Measurements from ENCODE around the gene DGKE. TPM values are rescaled to one million over a fixed set of nuclear protein-coding genes. Genes with fewer than 3 reads are reported as not detected.

Gene DGKE
- total and polyA plus RNA-seq, 8 donors: 0.56 to 38.8 (median 13.6) TPM

DNA sequence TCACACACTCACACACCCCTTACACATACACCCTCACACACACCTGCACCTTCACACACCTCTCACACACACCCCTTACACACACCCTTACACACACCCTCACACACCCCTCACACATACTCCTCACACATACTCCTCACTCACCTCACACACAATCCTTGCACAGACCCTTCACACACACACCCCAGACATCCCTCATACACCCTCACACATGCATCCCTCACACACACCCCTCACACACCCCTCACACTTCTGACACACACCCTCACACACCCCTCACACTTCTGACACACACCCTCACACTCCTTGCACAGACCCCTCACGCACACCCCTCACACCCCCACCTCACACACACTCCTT is 24.2 kb upstream of the DGKE start:
- Histone ChIP-seq H3K27ac (no peak overlapping the region), H3K36me3 (no peaks in the 10 kb centered on the region), H3K4me1 (peaks cover 0 to 20% (median 8%) of the 10 kb centered on the region in 4 donors), H3K9me3 (no peaks in the 10 kb centered on the region), H3K27me3 (no peaks in the 10 kb centered on the region), H3K4me3 (no peak overlapping the region)
- DNase-seq: no peak
- TF ChIP-seq POLR2AphosphoS5 (IDR thresholded peaks at IDR 0.05) (no peak), EP300 (IDR thresholded peaks at IDR 0.05) (no peak), POLR2A (IDR thresholded peaks at IDR 0.05) (no peak)
- TF ChIP-seq, protein P1, sequence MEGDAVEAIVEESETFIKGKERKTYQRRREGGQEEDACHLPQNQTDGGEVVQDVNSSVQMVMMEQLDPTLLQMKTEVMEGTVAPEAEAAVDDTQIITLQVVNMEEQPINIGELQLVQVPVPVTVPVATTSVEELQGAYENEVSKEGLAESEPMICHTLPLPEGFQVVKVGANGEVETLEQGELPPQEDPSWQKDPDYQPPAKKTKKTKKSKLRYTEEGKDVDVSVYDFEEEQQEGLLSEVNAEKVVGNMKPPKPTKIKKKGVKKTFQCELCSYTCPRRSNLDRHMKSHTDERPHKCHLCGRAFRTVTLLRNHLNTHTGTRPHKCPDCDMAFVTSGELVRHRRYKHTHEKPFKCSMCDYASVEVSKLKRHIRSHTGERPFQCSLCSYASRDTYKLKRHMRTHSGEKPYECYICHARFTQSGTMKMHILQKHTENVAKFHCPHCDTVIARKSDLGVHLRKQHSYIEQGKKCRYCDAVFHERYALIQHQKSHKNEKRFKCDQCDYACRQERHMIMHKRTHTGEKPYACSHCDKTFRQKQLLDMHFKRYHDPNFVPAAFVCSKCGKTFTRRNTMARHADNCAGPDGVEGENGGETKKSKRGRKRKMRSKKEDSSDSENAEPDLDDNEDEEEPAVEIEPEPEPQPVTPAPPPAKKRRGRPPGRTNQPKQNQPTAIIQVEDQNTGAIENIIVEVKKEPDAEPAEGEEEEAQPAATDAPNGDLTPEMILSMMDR (IDR thresholded peaks at IDR 0.05): no peak
- 88 to 100% (median 92%) methylated on average over 1 of the region's 1 CpG for WGBS, 5 donors
- intact Hi-C loops (cut with DNase I; ENCODE audit: low total_unique reads): no loop called here

DNA sequence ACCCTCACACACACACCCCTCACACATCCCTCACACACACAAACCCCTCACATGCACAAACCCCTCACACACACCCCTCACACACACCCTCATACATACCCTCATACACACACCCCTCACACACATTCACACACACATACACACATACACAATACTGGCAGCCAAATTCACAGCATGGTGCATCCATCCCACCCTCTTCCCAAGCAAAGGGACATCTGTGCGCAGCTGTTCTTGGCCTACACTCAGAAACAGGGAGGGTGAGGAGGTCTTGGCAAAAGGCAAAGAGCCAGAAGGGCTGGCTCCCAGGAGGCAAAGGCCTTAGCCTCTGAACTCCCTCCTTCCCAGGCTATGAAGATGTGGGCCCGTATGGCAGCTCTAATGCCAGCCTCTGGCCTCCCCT is 23.6 kb upstream of the DGKE start:
- Histone ChIP-seq H3K9me3 (no peaks in the 10 kb centered on the region), H3K27ac (no peak overlapping the region), H3K27me3 (no peaks in the 10 kb centered on the region), H3K4me1 (peaks cover 0 to 15% (median 8%) of the 10 kb centered on the region in 4 donors), H3K36me3 (no peaks in the 10 kb centered on the region), H3K4me3 (no peak overlapping the region)
- TF ChIP-seq POLR2AphosphoS5 (IDR thresholded peaks at IDR 0.05) (no peak), EP300 (IDR thresholded peaks at IDR 0.05) (no peak), POLR2A (IDR thresholded peaks at IDR 0.05) (no peak)
- TF ChIP-seq, protein P1 (IDR thresholded peaks at IDR 0.05): no peak
- 65 to 80% (median 71%) methylated on average over 2 of the region's 2 CpGs for WGBS, 5 donors
- intact Hi-C loops (cut with DNase I; ENCODE audit: low total_unique reads): no loop called here
- peak in 1 of 2 donors; percentile 44 for DNase-seq

DNA sequence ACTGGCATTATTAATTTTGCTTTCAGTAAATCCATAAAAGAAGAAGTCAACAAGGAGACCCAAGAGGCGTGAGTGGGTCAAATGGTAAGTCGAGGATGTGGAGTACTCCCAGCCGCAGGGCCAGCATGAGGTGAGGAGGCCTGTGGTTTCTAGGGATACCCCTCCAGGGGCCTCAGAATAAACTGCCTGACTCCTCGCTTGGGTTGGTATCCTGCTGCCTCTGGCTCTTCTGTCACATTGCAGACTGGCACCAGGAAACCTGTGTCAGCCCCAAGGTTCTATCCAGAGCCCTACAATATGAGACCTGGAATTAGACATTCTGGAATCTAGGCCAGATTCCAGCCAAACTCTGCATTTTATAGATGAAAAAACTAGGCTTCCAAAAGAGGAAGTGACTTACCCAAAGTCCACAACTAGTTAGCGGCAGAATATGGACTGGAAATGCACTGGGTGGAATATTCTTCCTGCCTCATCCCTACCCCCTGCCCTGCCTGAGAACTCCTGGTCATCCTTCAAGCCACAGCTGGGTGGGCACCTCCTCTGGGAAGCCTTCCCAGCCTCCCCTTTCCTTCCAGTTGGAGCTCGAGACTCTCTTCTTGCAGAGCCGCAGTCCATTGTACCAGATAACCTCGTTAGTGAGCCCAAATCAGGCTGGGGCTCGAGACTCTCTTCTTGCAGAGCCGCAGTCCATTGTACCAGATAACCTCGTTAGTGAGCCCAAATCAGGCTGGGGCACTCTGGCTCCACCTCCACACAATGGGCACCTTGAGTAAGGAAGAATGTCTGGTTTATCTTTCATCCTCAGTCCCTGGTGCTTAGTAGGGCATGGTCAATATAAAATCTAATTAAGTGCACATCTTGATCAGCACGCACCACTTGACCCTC is 22.8 kb upstream of the DGKE start:
- intact Hi-C loops (cut with DNase I; ENCODE audit: low total_unique reads): no loop called here
- Histone ChIP-seq H3K36me3 (no peaks in the 10 kb centered on the region), H3K4me1 (peaks cover 0 to 14% (median 8%) of the 10 kb centered on the region in 4 donors), H3K27ac (no peak overlapping the region), H3K27me3 (no peaks in the 10 kb centered on the region), H3K4me3 (no peak overlapping the region), H3K9me3 (no peaks in the 10 kb centered on the region)
- DNase-seq: no peak
- TF ChIP-seq EP300 (IDR thresholded peaks at IDR 0.05): no peak
- WGBS, 5 donors: 85 to 93% (median 88%) methylated on average over 12 of the region's 12 CpGs

DNA sequence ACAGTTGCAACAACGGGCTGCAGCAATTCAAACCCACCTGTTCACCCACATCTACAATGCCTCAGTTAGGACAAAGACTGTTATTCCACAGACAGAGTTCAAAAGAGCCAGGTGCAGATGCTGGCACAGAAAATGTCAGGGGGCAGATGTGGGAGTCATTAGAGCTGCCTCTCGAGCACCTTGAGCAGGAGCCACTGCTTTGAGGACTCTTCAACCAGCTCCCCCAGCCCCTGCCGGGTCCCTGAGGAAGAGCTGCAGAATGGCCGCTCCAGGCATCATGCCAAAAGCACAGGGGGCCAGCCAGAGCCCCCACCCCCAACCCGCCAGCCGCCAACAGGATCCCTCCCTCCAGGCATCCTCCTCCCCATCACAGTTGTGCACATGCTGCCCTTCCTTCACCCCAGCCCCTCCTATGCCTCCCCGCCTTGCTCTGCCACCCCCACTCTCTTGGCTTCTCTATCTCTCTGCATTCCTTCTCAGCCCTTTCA is 21.0 kb upstream of the DGKE start:
- intact Hi-C loops (cut with DNase I; ENCODE audit: low total_unique reads): no loop called here
- no peak for DNase-seq
- WGBS, 5 donors: 68 to 75% (median 71%) methylated on average over 7 of the region's 7 CpGs
- Histone ChIP-seq H3K27me3 (no peaks in the 10 kb centered on the region), H3K4me1 (peaks cover 0 to 13% (median 8%) of the 10 kb centered on the region in 4 donors), H3K4me3 (no peak overlapping the region), H3K9me3 (no peaks in the 10 kb centered on the region), H3K36me3 (no peaks in the 10 kb centered on the region), H3K27ac (no peak overlapping the region)
- TF ChIP-seq POLR2A (IDR thresholded peaks at IDR 0.05) (no peak), POLR2AphosphoS5 (IDR thresholded peaks at IDR 0.05) (no peak)

DNA sequence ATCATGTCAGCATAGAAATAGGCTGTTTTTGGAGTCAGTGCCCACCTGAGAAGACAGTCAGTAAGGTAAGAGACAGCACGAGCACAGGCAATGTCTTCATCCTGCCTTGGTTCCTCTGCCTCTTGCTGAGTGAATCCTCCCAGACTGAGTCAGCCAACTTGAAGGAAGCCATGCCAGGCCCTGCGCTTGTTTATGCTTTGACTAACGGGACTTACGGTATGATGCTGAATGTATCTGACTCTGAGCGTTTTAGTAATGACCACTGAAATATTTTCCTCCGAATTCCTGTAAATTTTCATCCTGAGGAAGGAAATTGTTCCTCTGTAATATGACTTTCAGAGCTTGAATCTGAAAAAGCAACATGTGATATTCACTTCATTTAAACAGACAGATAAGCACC is 18.2 kb upstream of the DGKE start:
- TF ChIP-seq POLR2AphosphoS5 (IDR thresholded peaks at IDR 0.05): no peak
- TF ChIP-seq, protein P1 (IDR thresholded peaks at IDR 0.05): no peak
- no peak for TF ChIP-seq EP300 (IDR thresholded peaks at IDR 0.05)
- TF ChIP-seq POLR2A (IDR thresholded peaks at IDR 0.05): no peak
- DNase-seq: no peak

More for the DNA sequence above, 18.2 kb upstream of the DGKE start:
- peaks cover 0 to 10% (median 6%) of the 10 kb centered on the region in 4 donors for H3K4me1 ChIP-seq
- no peak overlapping the region for H3K27ac ChIP-seq
- H3K36me3 ChIP-seq: no peaks in the 10 kb centered on the region
- H3K27me3 ChIP-seq: no peaks in the 10 kb centered on the region
- intact Hi-C loops (cut with DNase I; ENCODE audit: low total_unique reads): no loop called here
- no peaks in the 10 kb centered on the region for H3K9me3 ChIP-seq
- H3K4me3 ChIP-seq: no peak overlapping the region
- 67 to 77% (median 72%) methylated on average over 6 of the region's 6 CpGs for WGBS, 5 donors
